Measurements from ENCODE around the gene SLC30A7. TPM values are rescaled to one million over a fixed set of nuclear protein-coding genes. Genes with fewer than 3 reads are reported as not detected.

Gene SLC30A7
- total RNA-seq, 2 experiments from 2014 or later, result 21.6 to 21.7 TPM

- Mint-ChIP-seq H3K4me1 (ENCODE audit: low read depth) (peaks cover 91% of the 10 kb centered on the region), H3K9me3 (no peaks in the 10 kb centered on the region), H3K36me3 (ENCODE audit: low read depth) (peaks cover 72% of the 10 kb centered on the region), H3K27ac (peak within 1 kb of the TSS; percentile 98), H3K4me3 (peak within 1 kb of the TSS; percentile 97), H3K27me3 (no peaks in the 10 kb centered on the region)
- H3K36me3 ChIP-seq (ENCODE audit: insufficient read depth, low read length), result peaks cover 17% of the 10 kb centered on the region
- no peaks in the 10 kb centered on the region for H3K27me3 ChIP-seq (ENCODE audit: control insufficient read depth in 1 of 2, insufficient read depth in 2 of 2, low read length in 2 of 2)
- CTCF ChIA-PET, result interaction anchor here (1.3 to 3.9 kb wide), 3 partner anchors 111 to 263 kb away, joined by 3 to 11 read pairs (median 4); no protein-coding TSS in a partner anchor
- intact Hi-C loops (cut with DNase I, micrococcal nuclease), result loop anchor here (1.0 to 5.0 kb wide), 8 partner anchors 51 to 261 kb away; partner anchors contain the start of gene S1PR1 (in 1 of the 2)
- peak within 1 kb of the TSS; percentile 63 to 75 for H3K27ac ChIP-seq (ENCODE audit: low read depth in 1 of 2, low read length in 2 of 2)
- TF ChIP-seq, protein P1, sequence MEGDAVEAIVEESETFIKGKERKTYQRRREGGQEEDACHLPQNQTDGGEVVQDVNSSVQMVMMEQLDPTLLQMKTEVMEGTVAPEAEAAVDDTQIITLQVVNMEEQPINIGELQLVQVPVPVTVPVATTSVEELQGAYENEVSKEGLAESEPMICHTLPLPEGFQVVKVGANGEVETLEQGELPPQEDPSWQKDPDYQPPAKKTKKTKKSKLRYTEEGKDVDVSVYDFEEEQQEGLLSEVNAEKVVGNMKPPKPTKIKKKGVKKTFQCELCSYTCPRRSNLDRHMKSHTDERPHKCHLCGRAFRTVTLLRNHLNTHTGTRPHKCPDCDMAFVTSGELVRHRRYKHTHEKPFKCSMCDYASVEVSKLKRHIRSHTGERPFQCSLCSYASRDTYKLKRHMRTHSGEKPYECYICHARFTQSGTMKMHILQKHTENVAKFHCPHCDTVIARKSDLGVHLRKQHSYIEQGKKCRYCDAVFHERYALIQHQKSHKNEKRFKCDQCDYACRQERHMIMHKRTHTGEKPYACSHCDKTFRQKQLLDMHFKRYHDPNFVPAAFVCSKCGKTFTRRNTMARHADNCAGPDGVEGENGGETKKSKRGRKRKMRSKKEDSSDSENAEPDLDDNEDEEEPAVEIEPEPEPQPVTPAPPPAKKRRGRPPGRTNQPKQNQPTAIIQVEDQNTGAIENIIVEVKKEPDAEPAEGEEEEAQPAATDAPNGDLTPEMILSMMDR (IDR thresholded peaks at IDR 0.05), result no peak
- peak; percentile 94 for ATAC-seq (ENCODE audit: poor library complexity)
- peak; percentile 77 to 91 (median 84) for DNase-seq
- H3K9me3 ChIP-seq (ENCODE audit: control insufficient read depth in 1 of 2, insufficient read depth in 1 of 2, low read length in 2 of 2), result no peaks in the 10 kb centered on the region
- POLR2A ChIA-PET, result interaction anchor here (0.6 to 2.5 kb wide), 7 partner anchors 13 to 213 kb away, joined by 3 to 8 read pairs (median 3); no protein-coding TSS in a partner anchor
- H3K4me1 ChIP-seq (ENCODE audit: insufficient read depth, low read length), result peaks cover 19% of the 10 kb centered on the region
- peak within 1 kb of the TSS; percentile 77 for H3K4me3 ChIP-seq (ENCODE audit: low read length)
Observed at GRCh38 chr1:101025657-101026429, 130.0 kb downstream of the SLC30A7 start, which contains the start of gene DPH5. TSS of gene DPH5 (minus strand) at chr1:101025784. CDS start at chr1:101025443, 341 bp downstream.

- Mint-ChIP-seq H3K27ac (peak overlapping the region; percentile 98), H3K4me1 (ENCODE audit: low read depth) (peaks cover 91% of the 10 kb centered on the region), H3K27me3 (no peaks in the 10 kb centered on the region), H3K4me3 (peak overlapping the region; percentile 97), H3K9me3 (no peaks in the 10 kb centered on the region), H3K36me3 (ENCODE audit: low read depth) (peaks cover 70% of the 10 kb centered on the region)
- TF ChIP-seq, protein P1 (IDR thresholded peaks at IDR 0.05), result no peak
- no peak for ATAC-seq (ENCODE audit: poor library complexity)
- peaks cover 19% of the 10 kb centered on the region for H3K4me1 ChIP-seq (ENCODE audit: insufficient read depth, low read length)
- DNase-seq, result no peak
- ChIA-PET POLR2A (interaction anchor here (0.6 to 2.5 kb wide), 6 partner anchors 13 to 212 kb away, joined by 3 to 8 read pairs (median 3); no protein-coding TSS in a partner anchor), CTCF (interaction anchor here (1.7 to 3.9 kb wide), 2 partner anchors 212 to 262 kb away, joined by 4 to 11 read pairs; no protein-coding TSS in a partner anchor)
- no peaks in the 10 kb centered on the region for H3K9me3 ChIP-seq (ENCODE audit: control insufficient read depth in 1 of 2, insufficient read depth in 1 of 2, low read length in 2 of 2)
- H3K36me3 ChIP-seq (ENCODE audit: insufficient read depth, low read length), result peaks cover 13% of the 10 kb centered on the region
- intact Hi-C loops (cut with DNase I, micrococcal nuclease), result loop anchor here (2.0 to 5.0 kb wide), 7 partner anchors 51 to 261 kb away; partner anchors contain the start of gene S1PR1 (in 1 of the 2)
- H3K27me3 ChIP-seq (ENCODE audit: control insufficient read depth in 1 of 2, insufficient read depth in 2 of 2, low read length in 2 of 2), result no peaks in the 10 kb centered on the region
- H3K4me3 ChIP-seq (ENCODE audit: low read length), result peak overlapping the region; percentile 77
- no peak overlapping the region for H3K27ac ChIP-seq (ENCODE audit: low read depth in 1 of 2, low read length in 2 of 2)
Observed at GRCh38 chr1:101026430-101026788, 130.5 kb downstream of the SLC30A7 start.

- H3K4me1 Mint-ChIP-seq (ENCODE audit: low read depth), result peaks cover 90% of the 10 kb centered on the region
- CTCF ChIA-PET, result interaction anchor here (1.4 to 1.7 kb wide), 2 partner anchors 261 kb away, joined by 3 to 4 read pairs; no protein-coding TSS in a partner anchor
- no peaks in the 10 kb centered on the region for H3K27me3 Mint-ChIP-seq
Observed at GRCh38 chr1:101027194-101027772, 131.4 kb downstream of the SLC30A7 start.

More at GRCh38 chr1:101027194-101027772, 131.4 kb downstream of the SLC30A7 start:
- Histone ChIP-seq H3K4me3 (ENCODE audit: low read length) (no peak overlapping the region), H3K27me3 (ENCODE audit: control insufficient read depth in 1 of 2, insufficient read depth in 2 of 2, low read length in 2 of 2) (no peaks in the 10 kb centered on the region), H3K36me3 (ENCODE audit: insufficient read depth, low read length) (peaks cover 6% of the 10 kb centered on the region), H3K4me1 (ENCODE audit: insufficient read depth, low read length) (peaks cover 19% of the 10 kb centered on the region), H3K27ac (ENCODE audit: low read depth in 1 of 2, low read length in 2 of 2) (no peak overlapping the region), H3K9me3 (ENCODE audit: control insufficient read depth in 1 of 2, insufficient read depth in 1 of 2, low read length in 2 of 2) (no peaks in the 10 kb centered on the region)
- Mint-ChIP-seq H3K36me3 (ENCODE audit: low read depth) (peaks cover 68% of the 10 kb centered on the region), H3K9me3 (no peaks in the 10 kb centered on the region), H3K4me3 (peak overlapping the region; percentile 50), H3K27ac (peak overlapping the region; percentile 18)
- POLR2A ChIA-PET, result interaction anchor here (0.8 to 2.5 kb wide), 3 partner anchors 14 to 209 kb away, joined by 3 to 8 read pairs (median 3); no protein-coding TSS in a partner anchor
- intact Hi-C loops (cut with DNase I, micrococcal nuclease), result loop anchor here (2.0 to 5.0 kb wide), 7 partner anchors 50 to 260 kb away; partner anchors contain the start of gene S1PR1 (in 1 of the 2)
- DNase-seq, result no peak
- TF ChIP-seq, protein P1 (IDR thresholded peaks at IDR 0.05), result no peak
- ATAC-seq (ENCODE audit: poor library complexity), result no peak

Data from CD4-positive, alpha-beta T cell (primary cell).